B cell (primary cell): ENCODE data around the gene KIF26B.

Source experiments
- EZH2 ChIP-seq: IDR thresholded peaks from 2 replicates; pipeline ENCODE4 v1.6.1; 2012; ENCODE audit warnings: borderline replicate concordance, low read depth, mild to moderate bottlenecking, moderate library complexity, low read length; ENCODE audit not compliant: insufficient read depth, poor library complexity, severe bottlenecking
- TF ChIP-seq, protein P1 (sequence below): fragments of 200-600 bp; IDR thresholded peaks from one replicate; pipeline ENCODE4 v1.8.0; 2022; ENCODE audit warnings: antibody characterized with exemption, mild to moderate bottlenecking

DNA sequence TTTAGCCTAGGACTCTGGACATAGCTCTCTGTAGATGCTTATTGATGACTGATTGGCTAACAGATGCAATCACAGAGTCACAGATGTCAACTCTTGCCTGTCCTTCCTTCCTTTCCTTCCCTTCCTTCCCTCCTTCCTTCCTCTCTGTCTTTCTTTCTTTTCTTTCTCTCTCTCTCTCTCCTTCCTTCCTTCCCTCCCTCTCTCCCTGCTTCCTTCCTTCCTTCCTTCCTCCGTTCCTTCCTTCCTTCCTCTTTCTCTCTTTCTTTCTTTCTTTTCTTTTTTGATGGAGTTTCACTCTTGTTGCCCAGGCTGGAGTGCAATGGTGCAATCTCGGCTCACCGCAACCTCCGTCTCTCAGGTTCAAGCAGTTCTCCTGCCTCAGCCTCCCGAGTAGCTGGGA is 106.1 kb downstream of the KIF26B start:
- TF ChIP-seq, protein P1, sequence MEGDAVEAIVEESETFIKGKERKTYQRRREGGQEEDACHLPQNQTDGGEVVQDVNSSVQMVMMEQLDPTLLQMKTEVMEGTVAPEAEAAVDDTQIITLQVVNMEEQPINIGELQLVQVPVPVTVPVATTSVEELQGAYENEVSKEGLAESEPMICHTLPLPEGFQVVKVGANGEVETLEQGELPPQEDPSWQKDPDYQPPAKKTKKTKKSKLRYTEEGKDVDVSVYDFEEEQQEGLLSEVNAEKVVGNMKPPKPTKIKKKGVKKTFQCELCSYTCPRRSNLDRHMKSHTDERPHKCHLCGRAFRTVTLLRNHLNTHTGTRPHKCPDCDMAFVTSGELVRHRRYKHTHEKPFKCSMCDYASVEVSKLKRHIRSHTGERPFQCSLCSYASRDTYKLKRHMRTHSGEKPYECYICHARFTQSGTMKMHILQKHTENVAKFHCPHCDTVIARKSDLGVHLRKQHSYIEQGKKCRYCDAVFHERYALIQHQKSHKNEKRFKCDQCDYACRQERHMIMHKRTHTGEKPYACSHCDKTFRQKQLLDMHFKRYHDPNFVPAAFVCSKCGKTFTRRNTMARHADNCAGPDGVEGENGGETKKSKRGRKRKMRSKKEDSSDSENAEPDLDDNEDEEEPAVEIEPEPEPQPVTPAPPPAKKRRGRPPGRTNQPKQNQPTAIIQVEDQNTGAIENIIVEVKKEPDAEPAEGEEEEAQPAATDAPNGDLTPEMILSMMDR, result no peak
- no peak for TF ChIP-seq EZH2
